Measurements from ENCODE around the gene CYSRT1.

CYSRT1 gene

DNA sequence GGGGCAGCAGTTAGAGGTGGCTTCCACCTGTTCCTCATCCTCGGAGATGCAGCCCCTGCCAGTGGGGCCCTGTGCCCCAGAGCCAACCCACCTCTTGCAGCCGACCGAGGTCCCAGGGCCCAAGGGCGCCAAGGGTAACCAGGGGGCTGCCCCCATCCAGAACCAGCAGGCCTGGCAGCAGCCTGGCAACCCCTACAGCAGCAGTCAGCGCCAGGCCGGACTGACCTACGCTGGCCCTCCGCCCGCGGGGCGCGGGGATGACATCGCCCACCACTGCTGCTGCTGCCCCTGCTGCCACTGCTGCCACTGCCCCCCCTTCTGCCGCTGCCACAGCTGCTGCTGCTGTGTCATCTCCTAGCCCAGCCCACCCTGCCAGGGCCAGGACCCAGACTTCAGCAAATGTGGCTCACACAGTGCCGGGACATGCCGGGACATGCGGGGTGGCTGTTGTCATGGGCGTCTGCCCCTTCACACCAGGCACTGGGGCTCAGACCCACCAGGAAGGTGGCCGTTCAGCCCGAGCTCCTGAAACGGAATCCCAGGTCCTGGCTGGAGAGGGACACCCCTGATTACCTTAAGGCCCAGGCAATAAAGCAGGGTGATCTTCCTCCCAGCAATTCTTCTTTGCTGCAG is 841 bp downstream of the CYSRT1 start:
- TF ChIP-seq, protein P1, sequence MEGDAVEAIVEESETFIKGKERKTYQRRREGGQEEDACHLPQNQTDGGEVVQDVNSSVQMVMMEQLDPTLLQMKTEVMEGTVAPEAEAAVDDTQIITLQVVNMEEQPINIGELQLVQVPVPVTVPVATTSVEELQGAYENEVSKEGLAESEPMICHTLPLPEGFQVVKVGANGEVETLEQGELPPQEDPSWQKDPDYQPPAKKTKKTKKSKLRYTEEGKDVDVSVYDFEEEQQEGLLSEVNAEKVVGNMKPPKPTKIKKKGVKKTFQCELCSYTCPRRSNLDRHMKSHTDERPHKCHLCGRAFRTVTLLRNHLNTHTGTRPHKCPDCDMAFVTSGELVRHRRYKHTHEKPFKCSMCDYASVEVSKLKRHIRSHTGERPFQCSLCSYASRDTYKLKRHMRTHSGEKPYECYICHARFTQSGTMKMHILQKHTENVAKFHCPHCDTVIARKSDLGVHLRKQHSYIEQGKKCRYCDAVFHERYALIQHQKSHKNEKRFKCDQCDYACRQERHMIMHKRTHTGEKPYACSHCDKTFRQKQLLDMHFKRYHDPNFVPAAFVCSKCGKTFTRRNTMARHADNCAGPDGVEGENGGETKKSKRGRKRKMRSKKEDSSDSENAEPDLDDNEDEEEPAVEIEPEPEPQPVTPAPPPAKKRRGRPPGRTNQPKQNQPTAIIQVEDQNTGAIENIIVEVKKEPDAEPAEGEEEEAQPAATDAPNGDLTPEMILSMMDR (conservative IDR thresholded peaks at IDR 0.05; ENCODE audit: low read length) = no peak
- no peak for DNase-seq (ENCODE audit: low read depth)
- H3K4me3 ChIP-seq (ENCODE audit: low read length) = no peak overlapping the region

DNA sequence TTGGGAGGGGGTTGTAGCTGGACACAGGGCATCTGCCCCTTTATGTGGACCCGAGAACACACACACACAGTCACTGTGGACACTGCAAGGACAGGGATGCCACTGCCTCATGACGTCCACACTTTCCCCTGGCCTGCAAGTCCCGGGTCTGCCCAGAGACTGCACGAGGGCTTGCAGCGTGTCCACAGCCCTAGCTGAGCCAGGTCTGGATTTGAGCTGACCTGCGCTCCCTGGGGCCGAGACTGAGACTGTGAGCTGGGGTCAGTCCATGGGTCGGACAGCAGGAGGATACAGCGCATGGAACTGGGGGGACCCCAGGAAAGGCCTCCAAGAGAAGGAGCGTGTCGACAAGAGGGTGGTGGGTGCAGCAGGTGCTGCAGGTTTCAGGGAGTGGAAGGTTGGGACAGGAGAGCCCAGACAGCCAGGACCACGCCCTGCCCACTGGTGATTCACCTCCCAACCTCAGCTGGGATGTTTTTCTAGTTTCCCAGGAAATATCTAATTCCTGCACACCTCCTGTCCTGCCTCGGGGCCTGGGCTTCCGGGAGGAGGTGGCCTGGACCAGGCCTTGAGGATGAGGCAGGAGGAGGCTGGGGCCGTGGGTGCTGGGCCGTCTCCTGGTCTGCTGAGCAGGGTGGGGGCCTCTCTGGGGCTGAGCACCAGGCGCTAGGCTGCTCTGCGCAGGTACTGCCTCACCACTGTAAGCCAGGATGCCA is 1.5 kb downstream of the CYSRT1 start:
- no peak overlapping the region for H3K4me3 ChIP-seq (ENCODE audit: low read length)
- TF ChIP-seq, protein P1 (conservative IDR thresholded peaks at IDR 0.05; ENCODE audit: low read length) = no peak
- DNase-seq (ENCODE audit: low read depth) = no peak

DNA sequence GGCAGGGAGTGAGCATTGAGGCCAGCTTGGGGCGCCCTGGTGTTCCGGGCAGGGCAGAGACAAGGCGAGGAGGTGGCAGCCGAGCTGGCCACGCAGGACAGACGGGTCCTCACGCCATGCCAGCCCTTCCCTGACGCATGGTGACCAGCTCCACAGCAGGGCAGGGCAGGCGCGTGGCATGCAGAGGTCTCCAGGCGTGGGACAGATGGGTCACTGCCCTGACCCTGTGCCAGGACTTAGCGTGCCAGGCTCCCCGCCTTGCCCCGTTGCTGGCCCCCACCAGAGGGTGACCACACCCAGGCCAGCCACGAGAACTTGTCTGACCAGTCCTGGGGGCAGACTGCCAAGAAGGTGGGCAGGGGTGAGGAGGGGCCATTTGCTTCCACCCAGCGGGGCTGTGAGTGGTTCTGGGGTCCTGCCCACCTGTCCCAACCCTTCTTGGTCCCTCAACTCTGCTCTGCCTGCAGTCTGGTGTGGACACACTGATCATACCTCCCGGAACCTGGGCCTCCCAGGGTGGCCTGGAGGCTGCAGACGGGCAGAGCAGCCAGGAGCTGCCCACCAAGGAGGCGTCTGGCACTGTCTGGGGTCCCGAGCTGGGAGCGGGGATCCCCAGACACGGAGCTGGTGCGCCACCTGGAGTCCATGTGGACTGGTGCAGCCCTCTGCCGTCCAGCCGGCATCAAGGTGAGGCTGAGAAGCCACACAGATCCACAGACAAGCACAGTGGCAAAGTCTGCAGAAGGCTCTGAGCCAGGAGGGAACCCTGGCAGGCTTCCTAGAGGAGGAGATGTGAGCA is 2.3 kb downstream of the CYSRT1 start, which contains the start of gene RNF224:
RNF224 (plus strand) TSS at position 449 of the 799 bp plus-strand sequence. CDS start 834 bp downstream, outside the sequence.
- H3K4me3 ChIP-seq (ENCODE audit: low read length) = no peak within 1 kb of the TSS
- DNase-seq (ENCODE audit: low read depth) = peak; percentile 54
- TF ChIP-seq, protein P1 (conservative IDR thresholded peaks at IDR 0.05; ENCODE audit: low read length) = peak; percentile 79

DNA sequence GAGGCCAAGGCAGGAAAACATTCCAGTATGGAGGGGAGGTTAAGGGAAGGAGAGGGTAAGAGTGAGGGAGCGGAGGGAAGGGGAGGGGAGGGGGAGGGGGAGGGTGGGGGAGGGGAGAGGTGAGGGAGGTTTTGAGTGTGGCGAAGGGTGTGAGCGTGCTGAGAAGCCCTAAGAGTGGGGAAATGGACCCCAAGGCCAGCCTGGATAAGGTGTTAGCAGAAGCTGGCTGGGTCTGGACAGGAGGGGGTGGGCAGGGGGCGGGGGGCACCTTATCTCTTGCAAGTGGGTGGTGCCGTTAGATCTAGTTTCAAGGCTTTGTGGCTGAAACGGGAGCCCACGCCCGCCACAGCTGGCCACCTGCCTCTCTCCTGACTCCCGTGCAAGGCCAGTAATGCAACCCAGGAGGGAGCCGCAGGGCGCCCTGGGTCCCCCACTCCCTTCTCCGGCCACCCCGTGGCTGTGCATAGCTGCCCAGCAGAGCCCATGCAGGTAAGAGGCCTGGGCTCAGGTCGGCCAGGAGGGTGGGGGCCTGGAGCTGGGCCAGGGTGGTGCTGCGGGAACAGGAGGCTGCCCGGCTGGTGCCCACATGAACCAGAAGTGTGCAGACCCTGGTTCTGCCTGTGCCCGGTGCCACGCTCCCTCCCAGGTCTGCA is 3.0 kb downstream of the CYSRT1 start:
- no peak overlapping the region for H3K4me3 ChIP-seq (ENCODE audit: low read length)
- TF ChIP-seq, protein P1 (conservative IDR thresholded peaks at IDR 0.05; ENCODE audit: low read length) = no peak

DNA sequence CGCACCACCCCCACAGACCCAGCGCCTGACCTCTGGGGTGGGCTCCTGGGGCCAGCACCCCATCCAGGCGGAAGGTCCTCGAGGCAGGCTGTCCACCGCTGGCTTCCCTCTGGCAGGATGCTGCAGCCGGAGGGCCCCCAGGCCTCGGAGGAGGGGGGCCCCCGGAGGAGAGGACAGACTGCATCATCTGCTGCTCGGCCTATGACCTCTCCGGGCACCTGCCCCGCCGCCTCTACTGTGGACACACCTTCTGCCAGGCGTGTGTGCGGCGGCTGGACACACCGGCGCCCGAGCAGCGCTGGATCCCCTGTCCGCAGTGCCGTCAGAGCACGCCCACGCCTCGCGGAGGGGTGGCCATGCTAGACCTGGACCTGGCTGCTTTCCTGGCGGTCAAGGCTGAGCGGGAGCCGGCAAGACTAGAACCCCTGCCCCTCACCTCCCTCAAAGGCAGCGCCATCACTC is 3.6 kb downstream of the CYSRT1 start:
- TF ChIP-seq, protein P1 (conservative IDR thresholded peaks at IDR 0.05; ENCODE audit: low read length) = no peak
- no peak for DNase-seq (ENCODE audit: low read depth)
- no peak overlapping the region for H3K4me3 ChIP-seq (ENCODE audit: low read length)

More for the DNA sequence above, 3.0 kb downstream of the CYSRT1 start:
- DNase-seq (ENCODE audit: low read depth) = no peak

DNA sequence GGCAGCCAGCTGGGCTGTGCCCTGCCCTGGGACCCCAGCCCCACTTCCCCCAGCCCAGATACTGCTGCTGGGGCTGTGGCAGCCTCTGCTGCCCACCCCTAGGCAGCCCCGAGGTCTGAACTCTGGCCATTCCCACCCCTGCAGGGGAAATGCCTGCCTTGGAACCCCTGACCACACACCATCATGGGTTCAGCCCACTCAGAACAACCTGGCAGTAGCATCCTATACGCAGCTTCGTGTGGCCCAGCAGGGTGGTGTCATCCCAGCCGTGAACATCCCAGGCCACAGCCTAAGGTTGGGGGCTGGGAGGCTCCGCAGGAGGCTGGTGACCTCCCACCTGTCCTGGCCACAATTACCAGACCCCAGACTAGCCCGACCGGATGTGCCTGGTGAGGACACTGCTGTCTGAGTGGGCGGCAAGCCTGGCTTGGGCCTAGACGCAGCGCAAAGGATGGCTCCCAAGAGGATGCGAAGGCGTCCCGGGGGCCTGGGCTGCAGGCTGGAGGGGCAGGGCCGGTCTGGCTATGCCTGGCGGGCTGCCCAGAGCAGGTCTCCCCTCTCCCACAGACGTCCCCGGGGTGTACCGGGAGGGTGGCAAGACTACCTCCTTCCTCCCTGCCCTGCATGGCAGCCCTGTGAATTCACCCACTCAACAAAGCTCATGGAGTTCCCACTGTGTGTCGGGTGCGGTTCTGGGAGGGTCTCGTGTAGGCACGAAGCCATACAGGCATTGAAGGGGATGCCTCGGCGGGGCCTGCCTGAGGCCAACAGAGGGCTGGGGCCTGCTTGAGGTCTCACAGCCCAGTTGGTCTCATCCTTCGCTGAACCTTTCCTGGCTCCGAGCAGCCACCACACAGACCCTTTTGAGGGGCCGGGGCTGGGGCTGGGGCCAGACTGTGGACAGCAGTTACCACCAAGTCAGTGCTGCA is 4.3 kb downstream of the CYSRT1 start:
- TF ChIP-seq, protein P1 (conservative IDR thresholded peaks at IDR 0.05; ENCODE audit: low read length) = no peak
- H3K4me3 ChIP-seq (ENCODE audit: low read length) = no peak overlapping the region
- no peak for DNase-seq (ENCODE audit: low read depth)
